SIG-M5 treated with dmso at 0.1 percent for 504 hours (cell line): ENCODE results near the gene GTPBP8.

Source experiments
- DNase-seq: peaks from one replicate; lab custom pipeline; 2025; ENCODE audit not compliant: unreplicated experiment; lab: John Stamatoyannopoulos, UW

Gene GTPBP8

GRCh38 chr3:112990672-112991602 is at the start of gene GTPBP8:
Gene GTPBP8, plus strand, starts transcription at chr3:112990984. Its CDS starts 16 bp downstream, at chr3:112991000.
- peak; percentile 94 for DNase-seq

GRCh38 chr3:112948346-112948838 is 42.4 kb upstream of the GTPBP8 start:
- DNase-seq = no peak

- DNase-seq = no peak
Observed at GRCh38 chr3:112956351-112956750, 34.4 kb upstream of the GTPBP8 start.

GRCh38 chr3:112958811-112959560 is 31.8 kb upstream of the GTPBP8 start:
- DNase-seq = no peak

- no peak for DNase-seq
Observed at GRCh38 chr3:112963683-112964082, 27.1 kb upstream of the GTPBP8 start.

- DNase-seq = peak; percentile 42
Observed at GRCh38 chr3:112965656-112966055, 25.1 kb upstream of the GTPBP8 start.

GRCh38 chr3:112966633-112967032 is 24.2 kb upstream of the GTPBP8 start:
- DNase-seq = peak; percentile 93

- DNase-seq = no peak
Observed at GRCh38 chr3:112967425-112967824, 23.4 kb upstream of the GTPBP8 start.

- DNase-seq = peak; percentile 89
Observed at GRCh38 chr3:112967828-112968227, 23.0 kb upstream of the GTPBP8 start.

GRCh38 chr3:112972158-112972557 is 18.6 kb upstream of the GTPBP8 start:
- no peak for DNase-seq

GRCh38 chr3:112973325-112974177 is 17.2 kb upstream of the GTPBP8 start:
- DNase-seq = no peak

- no peak for DNase-seq
Observed at GRCh38 chr3:112974178-112974517, 16.6 kb upstream of the GTPBP8 start.

GRCh38 chr3:112974894-112975293 is 15.9 kb upstream of the GTPBP8 start, which contains the start of gene CD200R1:
Gene CD200R1, minus strand, starts transcription at chr3:112975103. Its CDS starts 246 bp downstream, at chr3:112974857.
- DNase-seq = no peak

GRCh38 chr3:112976001-112976400 is 14.8 kb upstream of the GTPBP8 start:
- DNase-seq = no peak

GRCh38 chr3:112976953-112977352 is 13.8 kb upstream of the GTPBP8 start:
- no peak for DNase-seq

GRCh38 chr3:112979244-112979832 is 11.4 kb upstream of the GTPBP8 start:
- peak; percentile 62 for DNase-seq

GRCh38 chr3:112980080-112980479 is 10.7 kb upstream of the GTPBP8 start:
- no peak for DNase-seq

- DNase-seq = no peak
Observed at GRCh38 chr3:112982710-112983109, 8.1 kb upstream of the GTPBP8 start.

- no peak for DNase-seq
Observed at GRCh38 chr3:112984485-112984884, 6.3 kb upstream of the GTPBP8 start.

- DNase-seq = no peak
Observed at GRCh38 chr3:112987710-112988334, 3.0 kb upstream of the GTPBP8 start.
